ENCODE measurements around the gene SLC15A3.

Gene SLC15A3

GRCh38 chr11:60931917-60932316, 20.1 kb downstream of the SLC15A3 start:
- H3K27ac ChIP-seq = no peak overlapping the region
- H3K36me3 ChIP-seq = peaks cover 88% of the 10 kb centered on the region
- no peaks in the 10 kb centered on the region for H3K27me3 ChIP-seq (ENCODE audit: insufficient read depth, low read depth, severe bottlenecking)
- H3K9me3 ChIP-seq (ENCODE audit: severe bottlenecking) = no peaks in the 10 kb centered on the region
- no peak for TF ChIP-seq CTCF (IDR thresholded peaks at IDR 0.05; ENCODE audit: low read depth, low read length)
- DNase-seq = no peak
- H3K4me3 ChIP-seq (ENCODE audit: low read depth, low read length) = no peak overlapping the region

DNA sequence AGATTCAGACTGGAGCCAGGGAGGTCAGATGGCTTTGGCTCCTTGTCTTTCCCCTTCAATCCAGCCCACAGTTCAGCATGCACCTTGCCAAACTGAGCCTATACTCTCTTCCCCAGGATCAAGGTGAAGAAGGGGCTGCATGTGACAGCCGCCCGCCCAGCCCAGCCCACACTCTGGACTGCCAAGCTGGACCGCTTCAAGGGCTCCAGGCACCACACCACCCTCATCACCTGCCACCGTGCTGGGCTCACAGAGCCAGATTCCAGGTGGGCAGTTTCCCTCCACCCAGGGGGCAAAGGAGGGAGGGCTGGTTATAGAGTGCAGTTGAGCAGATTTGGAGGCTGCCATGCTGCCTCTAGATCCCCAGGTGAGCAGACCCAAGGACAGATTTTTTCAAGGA, 21.6 kb downstream of the SLC15A3 start:
- H3K9me3 ChIP-seq (ENCODE audit: severe bottlenecking) = no peaks in the 10 kb centered on the region
- no peak for DNase-seq
- H3K27ac ChIP-seq = no peak overlapping the region
- no peak for TF ChIP-seq CTCF (IDR thresholded peaks at IDR 0.05; ENCODE audit: low read depth, low read length)
- peaks cover 83% of the 10 kb centered on the region for H3K36me3 ChIP-seq
- H3K27me3 ChIP-seq (ENCODE audit: insufficient read depth, low read depth, severe bottlenecking) = no peaks in the 10 kb centered on the region
- no peak overlapping the region for H3K4me3 ChIP-seq (ENCODE audit: low read depth, low read length)

- no peak for TF ChIP-seq CTCF (IDR thresholded peaks at IDR 0.05; ENCODE audit: low read depth, low read length)
- no peaks in the 10 kb centered on the region for H3K27me3 ChIP-seq (ENCODE audit: insufficient read depth, low read depth, severe bottlenecking)
Observed at GRCh38 chr11:60929764-60930163, 22.2 kb downstream of the SLC15A3 start.

DNA sequence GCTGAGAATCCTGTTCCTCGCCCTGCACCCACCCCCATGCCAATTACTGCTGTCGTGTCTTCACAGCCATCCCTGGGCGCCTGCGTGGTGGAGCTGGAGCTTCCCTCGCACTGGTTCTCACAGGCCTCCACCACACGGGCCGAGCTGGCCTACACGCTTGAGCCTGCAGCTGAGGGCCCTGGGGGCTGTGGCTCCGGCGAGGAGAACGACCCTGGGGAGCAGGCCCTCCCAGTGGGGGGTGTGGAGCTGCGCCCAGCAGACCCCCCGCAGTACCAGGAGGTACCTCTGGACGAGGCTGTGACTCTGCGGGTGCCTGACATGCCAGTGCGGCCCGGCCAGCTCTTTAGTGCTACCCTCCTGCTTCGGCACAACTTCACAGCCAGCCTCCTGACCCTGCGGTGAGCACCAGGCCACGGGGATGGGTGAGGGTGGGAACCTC, 23.4 kb downstream of the SLC15A3 start:
- Histone ChIP-seq H3K9me3 (ENCODE audit: severe bottlenecking) (no peaks in the 10 kb centered on the region), H3K27me3 (ENCODE audit: insufficient read depth, low read depth, severe bottlenecking) (no peaks in the 10 kb centered on the region), H3K4me3 (ENCODE audit: low read depth, low read length) (no peak overlapping the region), H3K36me3 (peaks cover 66% of the 10 kb centered on the region), H3K27ac (no peak overlapping the region)
- no peak for TF ChIP-seq CTCF (IDR thresholded peaks at IDR 0.05; ENCODE audit: low read depth, low read length)
- no peak for DNase-seq

More at GRCh38 chr11:60929764-60930163, 22.2 kb downstream of the SLC15A3 start:
- no peak overlapping the region for H3K27ac ChIP-seq
- H3K9me3 ChIP-seq (ENCODE audit: severe bottlenecking) = no peaks in the 10 kb centered on the region
- peaks cover 78% of the 10 kb centered on the region for H3K36me3 ChIP-seq
- no peak for DNase-seq
- no peak overlapping the region for H3K4me3 ChIP-seq (ENCODE audit: low read depth, low read length)

GRCh38 chr11:60927600-60927999, 24.4 kb downstream of the SLC15A3 start:
- H3K27ac ChIP-seq = no peak overlapping the region
- DNase-seq = no peak
- H3K27me3 ChIP-seq (ENCODE audit: insufficient read depth, low read depth, severe bottlenecking) = no peaks in the 10 kb centered on the region
- peaks cover 63% of the 10 kb centered on the region for H3K36me3 ChIP-seq
- no peak for TF ChIP-seq CTCF (IDR thresholded peaks at IDR 0.05; ENCODE audit: low read depth, low read length)
- H3K9me3 ChIP-seq (ENCODE audit: severe bottlenecking) = no peaks in the 10 kb centered on the region
- H3K4me3 ChIP-seq (ENCODE audit: low read depth, low read length) = no peak overlapping the region

DNA sequence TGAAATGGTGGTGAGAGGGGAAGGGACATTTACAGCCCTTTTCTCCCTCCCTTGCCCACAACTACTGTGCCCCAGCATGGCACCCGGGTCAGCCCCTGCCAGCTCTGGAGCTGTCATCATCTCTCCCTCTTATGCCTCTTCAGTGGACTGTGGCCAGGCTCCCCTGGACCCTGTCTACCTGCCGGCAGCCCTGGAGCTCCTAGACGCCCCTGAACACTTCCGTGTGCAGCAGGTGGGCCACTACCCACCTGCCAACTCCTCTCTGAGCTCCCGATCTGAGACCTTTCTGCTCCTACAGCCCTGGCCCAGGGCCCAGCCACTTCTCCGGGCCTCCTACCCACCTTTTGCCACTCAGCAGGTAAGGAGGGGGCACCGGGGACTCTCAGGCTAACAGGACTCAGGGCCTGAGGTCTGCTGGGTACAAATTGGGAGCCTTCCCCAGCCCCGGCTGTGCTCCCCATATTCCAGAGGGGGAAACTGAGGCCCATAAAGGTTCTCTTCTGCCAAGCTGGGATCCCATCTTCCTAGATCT, 24.8 kb downstream of the SLC15A3 start:
- Histone ChIP-seq H3K36me3 (peaks cover 61% of the 10 kb centered on the region), H3K27ac (no peak overlapping the region), H3K9me3 (ENCODE audit: severe bottlenecking) (no peaks in the 10 kb centered on the region), H3K4me3 (ENCODE audit: low read depth, low read length) (no peak overlapping the region), H3K27me3 (ENCODE audit: insufficient read depth, low read depth, severe bottlenecking) (no peaks in the 10 kb centered on the region)
- no peak for TF ChIP-seq CTCF (IDR thresholded peaks at IDR 0.05; ENCODE audit: low read depth, low read length)
- DNase-seq = no peak

Data from WERI-Rb-1 (cell line).